ENCODE results near the gene ECE1. TPM values are rescaled to one million over a fixed set of nuclear protein-coding genes. Genes with fewer than 3 reads are reported as not detected.

Gene ECE1
- total and polyA plus RNA-seq, 2 of the 8 experiments (the other 6 are each of a cell fraction or from before 2014, with no cell fraction given): 21.4 to 36.8 TPM

GRCh38 chr1:21176586-21177555, 113.4 kb downstream of the ECE1 start, which contains the start of gene EIF4G3 (continued):
- TF ChIP-seq, protein P1, sequence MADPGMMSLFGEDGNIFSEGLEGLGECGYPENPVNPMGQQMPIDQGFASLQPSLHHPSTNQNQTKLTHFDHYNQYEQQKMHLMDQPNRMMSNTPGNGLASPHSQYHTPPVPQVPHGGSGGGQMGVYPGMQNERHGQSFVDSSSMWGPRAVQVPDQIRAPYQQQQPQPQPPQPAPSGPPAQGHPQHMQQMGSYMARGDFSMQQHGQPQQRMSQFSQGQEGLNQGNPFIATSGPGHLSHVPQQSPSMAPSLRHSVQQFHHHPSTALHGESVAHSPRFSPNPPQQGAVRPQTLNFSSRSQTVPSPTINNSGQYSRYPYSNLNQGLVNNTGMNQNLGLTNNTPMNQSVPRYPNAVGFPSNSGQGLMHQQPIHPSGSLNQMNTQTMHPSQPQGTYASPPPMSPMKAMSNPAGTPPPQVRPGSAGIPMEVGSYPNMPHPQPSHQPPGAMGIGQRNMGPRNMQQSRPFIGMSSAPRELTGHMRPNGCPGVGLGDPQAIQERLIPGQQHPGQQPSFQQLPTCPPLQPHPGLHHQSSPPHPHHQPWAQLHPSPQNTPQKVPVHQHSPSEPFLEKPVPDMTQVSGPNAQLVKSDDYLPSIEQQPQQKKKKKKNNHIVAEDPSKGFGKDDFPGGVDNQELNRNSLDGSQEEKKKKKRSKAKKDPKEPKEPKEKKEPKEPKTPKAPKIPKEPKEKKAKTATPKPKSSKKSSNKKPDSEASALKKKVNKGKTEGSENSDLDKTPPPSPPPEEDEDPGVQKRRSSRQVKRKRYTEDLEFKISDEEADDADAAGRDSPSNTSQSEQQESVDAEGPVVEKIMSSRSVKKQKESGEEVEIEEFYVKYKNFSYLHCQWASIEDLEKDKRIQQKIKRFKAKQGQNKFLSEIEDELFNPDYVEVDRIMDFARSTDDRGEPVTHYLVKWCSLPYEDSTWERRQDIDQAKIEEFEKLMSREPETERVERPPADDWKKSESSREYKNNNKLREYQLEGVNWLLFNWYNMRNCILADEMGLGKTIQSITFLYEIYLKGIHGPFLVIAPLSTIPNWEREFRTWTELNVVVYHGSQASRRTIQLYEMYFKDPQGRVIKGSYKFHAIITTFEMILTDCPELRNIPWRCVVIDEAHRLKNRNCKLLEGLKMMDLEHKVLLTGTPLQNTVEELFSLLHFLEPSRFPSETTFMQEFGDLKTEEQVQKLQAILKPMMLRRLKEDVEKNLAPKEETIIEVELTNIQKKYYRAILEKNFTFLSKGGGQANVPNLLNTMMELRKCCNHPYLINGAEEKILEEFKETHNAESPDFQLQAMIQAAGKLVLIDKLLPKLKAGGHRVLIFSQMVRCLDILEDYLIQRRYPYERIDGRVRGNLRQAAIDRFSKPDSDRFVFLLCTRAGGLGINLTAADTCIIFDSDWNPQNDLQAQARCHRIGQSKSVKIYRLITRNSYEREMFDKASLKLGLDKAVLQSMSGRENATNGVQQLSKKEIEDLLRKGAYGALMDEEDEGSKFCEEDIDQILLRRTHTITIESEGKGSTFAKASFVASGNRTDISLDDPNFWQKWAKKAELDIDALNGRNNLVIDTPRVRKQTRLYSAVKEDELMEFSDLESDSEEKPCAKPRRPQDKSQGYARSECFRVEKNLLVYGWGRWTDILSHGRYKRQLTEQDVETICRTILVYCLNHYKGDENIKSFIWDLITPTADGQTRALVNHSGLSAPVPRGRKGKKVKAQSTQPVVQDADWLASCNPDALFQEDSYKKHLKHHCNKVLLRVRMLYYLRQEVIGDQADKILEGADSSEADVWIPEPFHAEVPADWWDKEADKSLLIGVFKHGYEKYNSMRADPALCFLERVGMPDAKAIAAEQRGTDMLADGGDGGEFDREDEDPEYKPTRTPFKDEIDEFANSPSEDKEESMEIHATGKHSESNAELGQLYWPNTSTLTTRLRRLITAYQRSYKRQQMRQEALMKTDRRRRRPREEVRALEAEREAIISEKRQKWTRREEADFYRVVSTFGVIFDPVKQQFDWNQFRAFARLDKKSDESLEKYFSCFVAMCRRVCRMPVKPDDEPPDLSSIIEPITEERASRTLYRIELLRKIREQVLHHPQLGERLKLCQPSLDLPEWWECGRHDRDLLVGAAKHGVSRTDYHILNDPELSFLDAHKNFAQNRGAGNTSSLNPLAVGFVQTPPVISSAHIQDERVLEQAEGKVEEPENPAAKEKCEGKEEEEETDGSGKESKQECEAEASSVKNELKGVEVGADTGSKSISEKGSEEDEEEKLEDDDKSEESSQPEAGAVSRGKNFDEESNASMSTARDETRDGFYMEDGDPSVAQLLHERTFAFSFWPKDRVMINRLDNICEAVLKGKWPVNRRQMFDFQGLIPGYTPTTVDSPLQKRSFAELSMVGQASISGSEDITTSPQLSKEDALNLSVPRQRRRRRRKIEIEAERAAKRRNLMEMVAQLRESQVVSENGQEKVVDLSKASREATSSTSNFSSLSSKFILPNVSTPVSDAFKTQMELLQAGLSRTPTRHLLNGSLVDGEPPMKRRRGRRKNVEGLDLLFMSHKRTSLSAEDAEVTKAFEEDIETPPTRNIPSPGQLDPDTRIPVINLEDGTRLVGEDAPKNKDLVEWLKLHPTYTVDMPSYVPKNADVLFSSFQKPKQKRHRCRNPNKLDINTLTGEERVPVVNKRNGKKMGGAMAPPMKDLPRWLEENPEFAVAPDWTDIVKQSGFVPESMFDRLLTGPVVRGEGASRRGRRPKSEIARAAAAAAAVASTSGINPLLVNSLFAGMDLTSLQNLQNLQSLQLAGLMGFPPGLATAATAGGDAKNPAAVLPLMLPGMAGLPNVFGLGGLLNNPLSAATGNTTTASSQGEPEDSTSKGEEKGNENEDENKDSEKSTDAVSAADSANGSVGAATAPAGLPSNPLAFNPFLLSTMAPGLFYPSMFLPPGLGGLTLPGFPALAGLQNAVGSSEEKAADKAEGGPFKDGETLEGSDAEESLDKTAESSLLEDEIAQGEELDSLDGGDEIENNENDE (IDR thresholded peaks at IDR 0.05; ENCODE audit: insufficient replicate concordance, low read length): no peak
- TF ChIP-seq JUN (IDR thresholded peaks at IDR 0.05; ENCODE audit: low read depth, low read length): no peak
- no peak for TF ChIP-seq RXRA (IDR thresholded peaks at IDR 0.05; ENCODE audit: insufficient read depth, low read depth, low read length)
- TF ChIP-seq BCL11A (IDR thresholded peaks at IDR 0.05; ENCODE audit: low read depth in 2 of 2, low read length in 2 of 2): no peak
- peak; percentile 71 for TF ChIP-seq TBP (IDR thresholded peaks at IDR 0.05; ENCODE audit: low read depth, low read length)
- peak; percentile 76 for TF ChIP-seq ASH2L (IDR thresholded peaks at IDR 0.05; ENCODE audit: low read length)
- TF ChIP-seq GTF2F1 (IDR thresholded peaks at IDR 0.05; ENCODE audit: borderline replicate concordance, low read depth, low read length): no peak
- TF ChIP-seq SUZ12 (IDR thresholded peaks at IDR 0.05; ENCODE audit: low read length): no peak
- no peak for TF ChIP-seq CTBP2 (IDR thresholded peaks at IDR 0.05; ENCODE audit: borderline replicate concordance, insufficient read depth, insufficient read length, low read length)
